Purkinje cell (primary cell): Measurements from ENCODE around the gene MT3. TPM values are rescaled to one million over a fixed set of nuclear protein-coding genes. Genes with fewer than 3 reads are reported as not detected.

Experiments used
- polyA plus RNA-seq: library from polyadenylated mRNA; unstranded; fragments of >200 nt; fragmentation: Nextera tagmentation; gene quantifications from 2 replicates; pipeline ENCODE4 v1.2.1, GENCODE V29; 2014

Gene MT3
- polyA plus RNA-seq: 349 and 352 TPM in 2 replicates

GRCh38 chr16:56589141-56590039 is at the start of gene MT3:
MT3 (plus strand) TSS chr16:56589528; CDS start chr16:56589591, 63 bp downstream.

GRCh38 chr16:56564793-56565477 is 24.4 kb upstream of the MT3 start, which contains the start of gene MT4:
MT4 (plus strand) TSS chr16:56565073; CDS start chr16:56565129, 56 bp downstream.

GRCh38 chr16:56608043-56608875 is 18.9 kb downstream of the MT3 start, which contains the start of gene MT2A:
MT2A (plus strand) TSS chr16:56608584; CDS start chr16:56608656, 72 bp downstream.

GRCh38 chr16:56625140-56625942 is 36.0 kb downstream of the MT3 start, which contains the start of gene MT1E:
MT1E (plus strand) TSS chr16:56625781; CDS start chr16:56625852, 71 bp downstream.

DNA sequence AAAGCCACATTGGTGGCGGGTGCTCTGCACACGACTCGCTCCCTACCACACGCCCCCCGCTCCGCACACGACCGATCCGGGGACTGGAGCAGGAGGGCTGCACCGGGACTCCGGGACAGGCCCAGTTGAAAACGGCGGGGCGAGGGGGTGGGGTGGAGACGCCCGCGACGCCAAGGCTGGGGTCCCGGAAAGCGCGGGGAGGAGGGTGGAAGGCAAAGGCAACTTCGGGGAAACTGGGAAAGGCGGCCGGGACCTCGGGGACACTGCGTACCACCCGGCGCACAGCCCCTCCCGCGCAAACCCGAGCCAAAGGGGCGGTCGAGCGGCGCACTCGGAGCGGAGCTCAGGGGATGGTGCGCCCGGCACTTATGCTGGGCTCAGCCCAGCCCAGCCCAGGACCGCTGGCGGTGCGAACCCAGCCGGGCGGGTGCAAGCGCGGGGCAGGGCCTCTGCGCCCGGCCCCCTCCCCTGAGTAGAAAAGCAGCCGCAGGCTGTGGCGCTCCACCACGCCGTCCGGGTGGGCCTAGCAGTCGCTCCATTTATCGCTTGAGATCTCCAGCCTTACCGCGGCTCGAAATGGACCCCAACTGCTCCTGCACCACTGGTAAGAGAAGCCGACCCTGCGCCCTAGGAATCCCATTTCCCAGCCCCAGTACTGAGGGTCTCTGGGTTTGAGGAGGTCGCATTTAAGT is 43.0 kb downstream of the MT3 start, which contains the start of gene MT1M:
Gene MT1M (plus strand): TSS at position 504 of the 692 bp plus-strand sequence. CDS start 73 bp downstream, at position 577.

DNA sequence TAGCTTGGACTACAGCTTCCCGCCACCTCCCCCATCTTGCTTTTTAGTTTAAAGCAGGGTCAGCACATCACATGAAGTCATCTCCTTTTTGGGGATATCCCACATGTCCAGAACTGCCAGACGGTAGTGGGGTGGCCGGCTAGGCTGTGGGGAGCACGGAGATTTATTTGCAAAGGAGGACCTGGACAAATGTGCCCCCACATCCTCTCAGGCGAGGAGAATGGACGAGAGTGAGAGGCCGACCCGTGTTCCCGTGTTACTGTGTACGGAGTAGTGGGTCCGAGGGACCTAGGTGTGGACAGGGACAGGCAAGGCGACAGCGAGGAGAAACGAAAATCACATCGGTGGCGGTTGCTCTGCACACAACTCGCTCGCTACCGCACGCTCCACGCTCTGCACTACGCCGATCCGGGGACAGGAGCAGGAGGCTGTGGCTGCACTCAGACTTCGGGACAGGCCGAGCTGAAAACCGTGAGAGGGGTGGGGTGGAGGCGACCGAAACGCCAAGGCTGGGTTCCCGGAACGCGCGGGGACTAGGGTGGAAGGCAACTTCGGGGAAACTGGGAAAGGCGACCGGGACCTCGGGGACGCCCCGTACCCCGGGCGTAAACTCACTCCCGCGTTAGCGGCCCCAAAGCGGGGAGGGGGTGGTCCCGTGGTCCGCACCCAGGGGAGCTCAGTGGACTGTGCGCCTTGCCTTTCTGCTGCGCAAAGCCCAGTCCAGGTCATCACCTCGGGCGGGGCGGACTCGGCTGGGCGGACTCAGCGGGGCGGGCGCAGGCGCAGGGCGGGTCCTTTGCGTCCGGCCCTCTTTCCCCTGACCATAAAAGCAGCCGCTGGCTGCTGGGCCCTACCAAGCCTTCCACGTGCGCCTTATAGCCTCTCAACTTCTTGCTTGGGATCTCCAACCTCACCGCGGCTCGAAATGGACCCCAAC is 48.8 kb downstream of the MT3 start, which contains the start of gene MT1A:
Gene MT1A (plus strand): TSS at position 853 of the 937 bp plus-strand sequence. CDS start 73 bp downstream, at position 926.

Other genes with a start within 250 kb of the MT3 start
- gene AMFR, start 164.0 kb upstream of the MT3 start, polyA plus RNA-seq: 42.6 and 42.7 TPM in 2 replicates
- gene NUDT21, start 138.2 kb upstream of the MT3 start, polyA plus RNA-seq: 37.6 and 46.9 TPM in 2 replicates
- gene OGFOD1, start 138.0 kb upstream of the MT3 start, polyA plus RNA-seq: 12.3 and 25.2 TPM in 2 replicates
- 36.6 and 49.7 TPM in 2 replicates for gene BBS2, start 69.5 kb upstream of the MT3 start, polyA plus RNA-seq
- not detected in 2 replicates for gene MT4, start 24.5 kb upstream of the MT3 start, polyA plus RNA-seq
- 58.8 and 63.5 TPM in 2 replicates for gene MT2A, start 19.1 kb downstream of the MT3 start, polyA plus RNA-seq
- gene MT1E, start 36.3 kb downstream of the MT3 start, polyA plus RNA-seq: 34.2 and 49.3 TPM in 2 replicates
- 3.7 and 6.7 TPM in 2 replicates for gene MT1M, start 43.1 kb downstream of the MT3 start, polyA plus RNA-seq
- gene MT1A, start 49.1 kb downstream of the MT3 start, polyA plus RNA-seq: 3.5 TPM in 1 of 2 replicates, not detected in the other
- gene MT1B, start 62.4 kb downstream of the MT3 start, polyA plus RNA-seq: not detected in 2 replicates
- gene MT1F, start 68.4 kb downstream of the MT3 start, polyA plus RNA-seq: 3.5 and 4.8 TPM in 2 replicates
- 8.2 and 9.3 TPM in 2 replicates for gene MT1G, start 78.5 kb downstream of the MT3 start, polyA plus RNA-seq
- not detected in 2 replicates for gene MT1H, start 80.3 kb downstream of the MT3 start, polyA plus RNA-seq
- gene MT1X, start 92.9 kb downstream of the MT3 start, polyA plus RNA-seq: 397 and 562 TPM in 2 replicates
- gene NUP93, start 140.6 kb downstream of the MT3 start, polyA plus RNA-seq: 395 and 529 TPM in 2 replicates